Right atrium auricular region (tissue), 2 donors: Measurements from ENCODE around the gene FGF14. TPM values are rescaled to one million over a fixed set of nuclear protein-coding genes. Genes with fewer than 3 reads are reported as not detected.

Experiments
- DNase-seq: peaks from one replicate; pipeline ENCODE4 v3.0.0-alpha.2; 2019; ENCODE audit warnings: low spot score
- H3K27ac ChIP-seq, 2 donors: fragments of 200-600 bp; sonication (generic); 1 replicate in 1 of 2; 2 replicates in 1 of 2; pipeline ENCODE4 v1.5.1; 2016 to 2019
- H3K27me3 ChIP-seq, 2 donors: fragments of 200-600 bp; sonication (generic); one replicate each; pipeline versions ENCODE4 v1.5.1 to v1.6.0; 2017 to 2019
- H3K36me3 ChIP-seq: fragments of 200-600 bp; sonication (generic); one replicate; pipeline ENCODE4 v1.5.1; 2016
- H3K4me1 ChIP-seq, 2 donors: fragments of 200-600 bp; sonication (generic); one replicate each; pipeline versions ENCODE4 v1.5.1 to v1.6.0; 2017 to 2019
- H3K4me3 ChIP-seq, 2 donors: fragments of 200-600 bp; sonication (generic); 1 replicate in 1 of 2; 2 replicates in 1 of 2; pipeline ENCODE4 v1.5.1; 2017 to 2019; ENCODE audit warnings: mild to moderate bottlenecking in 1 of 2, moderate library complexity in 1 of 2
- H3K9me3 ChIP-seq, 2 donors: fragments of 200-600 bp; sonication (generic); one replicate each; pipeline ENCODE4 v1.5.1; 2019
- CTCF ChIP-seq, 2 donors: fragments of 200-600 bp; sonication (generic); IDR thresholded peaks; one replicate each; pipeline ENCODE4 v1.5.1; 2019; ENCODE audit warnings: antibody characterized with exemption in 2 of 2
- total RNA-seq, 2 donors: library from RNA; depleted of rRNA; stranded (reverse); fragments of >200 nt; gene quantifications; one replicate each; pipeline ENCODE4 v1.1.0, GENCODE V29; 2016

Gene FGF14
- total RNA-seq, 2 donors from 2014 or later = 1.3 to 1.7 TPM

GRCh38 chr13:102226591-102226990, 175.3 kb downstream of the FGF14 start:
- H3K4me1 ChIP-seq = peaks cover 0 to 6% of the 10 kb centered on the region in 2 donors
- H3K36me3 ChIP-seq = no peaks in the 10 kb centered on the region
- H3K9me3 ChIP-seq = no peaks in the 10 kb centered on the region
- H3K27me3 ChIP-seq = no peaks in the 10 kb centered on the region
- H3K27ac ChIP-seq = no peak overlapping the region
- H3K4me3 ChIP-seq = no peak overlapping the region
- no peak for DNase-seq
- no peak for TF ChIP-seq CTCF (IDR thresholded peaks at IDR 0.05)

- H3K36me3 ChIP-seq = no peaks in the 10 kb centered on the region
- no peak for DNase-seq
- H3K27ac ChIP-seq = no peak overlapping the region
- H3K9me3 ChIP-seq = no peaks in the 10 kb centered on the region
- no peak for TF ChIP-seq CTCF (IDR thresholded peaks at IDR 0.05)
- no peaks in the 10 kb centered on the region for H3K27me3 ChIP-seq
- no peak overlapping the region for H3K4me3 ChIP-seq
- H3K4me1 ChIP-seq = peaks cover 0 to 6% of the 10 kb centered on the region in 2 donors
Observed at GRCh38 chr13:102225892-102226291, 176.0 kb downstream of the FGF14 start.

GRCh38 chr13:102220681-102221228, 181.1 kb downstream of the FGF14 start:
- no peak for TF ChIP-seq CTCF (IDR thresholded peaks at IDR 0.05)
- Histone ChIP-seq H3K9me3 (no peaks in the 10 kb centered on the region), H3K4me1 (no peaks in the 10 kb centered on the region), H3K27ac (no peak overlapping the region), H3K27me3 (no peaks in the 10 kb centered on the region), H3K4me3 (no peak overlapping the region), H3K36me3 (no peaks in the 10 kb centered on the region)
- DNase-seq = no peak

- no peak for TF ChIP-seq CTCF (IDR thresholded peaks at IDR 0.05)
- no peak for DNase-seq
- Histone ChIP-seq H3K27me3 (no peaks in the 10 kb centered on the region), H3K27ac (no peak overlapping the region), H3K9me3 (no peaks in the 10 kb centered on the region), H3K4me3 (no peak overlapping the region), H3K4me1 (no peaks in the 10 kb centered on the region), H3K36me3 (no peaks in the 10 kb centered on the region)
Observed at GRCh38 chr13:102214956-102215355, 186.9 kb downstream of the FGF14 start.

GRCh38 chr13:102212729-102213128, 189.1 kb downstream of the FGF14 start:
- no peaks in the 10 kb centered on the region for H3K4me1 ChIP-seq
- no peak for DNase-seq
- no peak for TF ChIP-seq CTCF (IDR thresholded peaks at IDR 0.05)

GRCh38 chr13:102208347-102208746, 193.5 kb downstream of the FGF14 start:
- no peak for DNase-seq

More at GRCh38 chr13:102212729-102213128, 189.1 kb downstream of the FGF14 start:
- H3K36me3 ChIP-seq = no peaks in the 10 kb centered on the region
- H3K9me3 ChIP-seq = no peaks in the 10 kb centered on the region
- H3K27me3 ChIP-seq = no peaks in the 10 kb centered on the region
- no peak overlapping the region for H3K4me3 ChIP-seq
- H3K27ac ChIP-seq = no peak overlapping the region

More at GRCh38 chr13:102208347-102208746, 193.5 kb downstream of the FGF14 start:
- no peak overlapping the region for H3K4me3 ChIP-seq
- no peaks in the 10 kb centered on the region for H3K4me1 ChIP-seq
- no peak overlapping the region for H3K27ac ChIP-seq
- no peaks in the 10 kb centered on the region for H3K36me3 ChIP-seq
- no peak for TF ChIP-seq CTCF (IDR thresholded peaks at IDR 0.05)
- H3K27me3 ChIP-seq = no peaks in the 10 kb centered on the region
- no peaks in the 10 kb centered on the region for H3K9me3 ChIP-seq
